Measurements from ENCODE around the gene MYO7A.
"Not testable (repeated sequence)": the region's sequence is repeated elsewhere in the genome, so short reads cannot be mapped to it uniquely, and the experiment has no call there.

The MYO7A gene

GRCh38 chr11:77092382-77092781, 35.7 kb upstream of the MYO7A start:
- no peak for DNase-seq (ENCODE audit: low read depth in 1 of 2, low spot score in 1 of 2)

- no peak for DNase-seq (ENCODE audit: low read depth in 1 of 2, low spot score in 1 of 2)
Measured at GRCh38 chr11:77093056-77093891, 34.8 kb upstream of the MYO7A start.

GRCh38 chr11:77093987-77094840, 33.8 kb upstream of the MYO7A start:
- no peak for DNase-seq (ENCODE audit: low read depth in 1 of 2, low spot score in 1 of 2)

- no peak for DNase-seq (ENCODE audit: low read depth in 1 of 2, low spot score in 1 of 2)
Measured at GRCh38 chr11:77094841-77095365, 33.1 kb upstream of the MYO7A start.

- no peak for DNase-seq (ENCODE audit: low read depth in 1 of 2, low spot score in 1 of 2)
Measured at GRCh38 chr11:77095551-77096490, 32.2 kb upstream of the MYO7A start.

- DNase-seq (ENCODE audit: low read depth in 1 of 2, low spot score in 1 of 2) = no peak
Measured at GRCh38 chr11:77096591-77097019, 31.4 kb upstream of the MYO7A start.

GRCh38 chr11:77097180-77097579, 30.9 kb upstream of the MYO7A start:
- DNase-seq (ENCODE audit: low read depth in 1 of 2, low spot score in 1 of 2) = not testable (repeated sequence)

GRCh38 chr11:77100166-77101042, 27.6 kb upstream of the MYO7A start:
- no peak for DNase-seq (ENCODE audit: low read depth in 1 of 2, low spot score in 1 of 2)

- no peak for DNase-seq (ENCODE audit: low read depth in 1 of 2, low spot score in 1 of 2)
Measured at GRCh38 chr11:77101043-77101537, 27.0 kb upstream of the MYO7A start.

GRCh38 chr11:77102246-77103210, 25.5 kb upstream of the MYO7A start, which contains the start of gene OMP:
OMP (plus strand) TSS chr11:77102840; CDS start chr11:77102840, 0 bp downstream.
- DNase-seq (ENCODE audit: low read depth in 1 of 2, low spot score in 1 of 2) = no peak

GRCh38 chr11:77103319-77103718, 24.7 kb upstream of the MYO7A start:
- no peak for DNase-seq (ENCODE audit: low read depth in 1 of 2, low spot score in 1 of 2)

- DNase-seq (ENCODE audit: low read depth in 1 of 2, low spot score in 1 of 2) = no peak
Measured at GRCh38 chr11:77104727-77105126, 23.3 kb upstream of the MYO7A start.

- no peak for DNase-seq (ENCODE audit: low read depth in 1 of 2, low spot score in 1 of 2)
Measured at GRCh38 chr11:77106321-77106720, 21.7 kb upstream of the MYO7A start.

- DNase-seq (ENCODE audit: low read depth in 1 of 2, low spot score in 1 of 2) = no peak
Measured at GRCh38 chr11:77106759-77107158, 21.3 kb upstream of the MYO7A start.

- DNase-seq (ENCODE audit: low read depth in 1 of 2, low spot score in 1 of 2) = no peak
Measured at GRCh38 chr11:77107950-77108349, 20.1 kb upstream of the MYO7A start.

GRCh38 chr11:77108436-77108835, 19.6 kb upstream of the MYO7A start:
- DNase-seq (ENCODE audit: low read depth in 1 of 2, low spot score in 1 of 2) = no peak

GRCh38 chr11:77109236-77110019, 18.6 kb upstream of the MYO7A start:
- DNase-seq (ENCODE audit: low read depth in 1 of 2, low spot score in 1 of 2) = no peak

GRCh38 chr11:77110836-77111235, 17.2 kb upstream of the MYO7A start:
- no peak for DNase-seq (ENCODE audit: low read depth in 1 of 2, low spot score in 1 of 2)

Measured in activated CD4-positive, alpha-beta T cell treated with anti-CD3 and anti-CD28 coated beads, Interleukin-2, amount 50 U/mL, for 24 hours (primary cell).